ENCODE data around the gene PRICKLE4. TPM values are rescaled to one million over a fixed set of nuclear protein-coding genes. Genes with fewer than 3 reads are reported as not detected.

The PRICKLE4 gene
- total and polyA plus RNA-seq, 2 of the 8 experiments (the other 6 are each of a cell fraction or from before 2014, with no cell fraction given), result 0.32 to 1.4 TPM

DNA sequence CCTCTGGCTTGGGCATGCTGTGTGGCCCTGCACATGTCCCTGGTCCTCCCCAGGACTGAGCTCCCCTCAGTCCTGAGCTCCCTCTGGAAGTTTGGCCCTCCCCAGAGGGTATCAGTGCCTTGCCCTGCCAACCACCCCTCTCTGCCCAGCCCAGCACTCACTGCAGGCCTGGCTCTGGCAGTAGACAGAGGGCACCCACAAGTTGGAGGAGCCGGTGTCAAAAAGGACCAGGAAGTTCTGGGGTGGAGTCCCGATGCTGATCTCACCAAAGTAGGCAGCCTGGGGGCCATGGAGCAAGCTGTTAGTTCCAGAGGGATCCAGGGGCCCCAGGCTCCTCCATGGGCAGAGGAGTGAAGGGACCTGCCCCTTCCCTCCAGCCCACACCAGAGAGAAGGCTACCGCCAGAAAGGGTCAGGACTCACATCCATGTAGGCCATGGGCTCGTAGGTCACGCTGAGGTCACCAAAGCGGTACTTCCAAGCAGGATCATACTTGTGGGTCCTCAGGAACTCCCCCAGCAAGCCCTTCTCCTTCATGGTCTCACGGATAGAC, 36.3 kb upstream of the PRICKLE4 start:
- H3K27ac ChIP-seq (ENCODE audit: low read depth, low read length), result no peak overlapping the region
- no peaks in the 10 kb centered on the region for H3K23me2 ChIP-seq (ENCODE audit: low read depth, low read length)
- H4K5ac ChIP-seq (ENCODE audit: insufficient read length, low read depth, low read length), result no peak overlapping the region
- no peak overlapping the region for H3K18ac ChIP-seq (ENCODE audit: extremely low read depth, low read length)
- H2AK5ac ChIP-seq (ENCODE audit: low read depth, low read length), result no peak overlapping the region
- no peaks in the 10 kb centered on the region for H3K9me3 ChIP-seq (ENCODE audit: insufficient read depth in 2 of 2, low read depth in 1 of 2, low read length in 1 of 2)
- H3K4me2 ChIP-seq (ENCODE audit: insufficient read depth in 1 of 2, low read depth in 2 of 2, low read length in 2 of 2), result no peak overlapping the region
- no peak overlapping the region for H2AFZ ChIP-seq (ENCODE audit: low read length)
- no peaks in the 10 kb centered on the region for H3K27me3 ChIP-seq (replicated peaks in 1 of 4; ENCODE audit: control insufficient read depth in 3 of 4, extremely low read depth in 1 of 4, insufficient read depth in 3 of 4, low read length in 3 of 4)
- ChIA-PET POLR2A (ENCODE audit: partially characterized antibody) (no interaction called here), CTCF (ENCODE audit: partially characterized antibody) (interaction anchor here (0.6 to 4.6 kb wide), 5 partner anchors 11 to 142 kb away, joined by 3 to 21 read pairs (median 5); no protein-coding TSS in a partner anchor)
- H2BK12ac ChIP-seq (ENCODE audit: low read depth, low read length), result no peak overlapping the region
- FAIRE-seq (no peak), DNase-seq (ENCODE audit: low read depth in 1 of 2, low spot score in 2 of 2) (no peak)
- no peak overlapping the region for H3K23ac ChIP-seq (ENCODE audit: insufficient read length)
- no peak overlapping the region for H2BK5ac ChIP-seq (ENCODE audit: low read depth, low read length)
- no peak overlapping the region for H2BK20ac ChIP-seq (ENCODE audit: low read length)
- H3K79me1 ChIP-seq (ENCODE audit: low read depth, low read length), result no peaks in the 10 kb centered on the region
- no peak overlapping the region for H3K14ac ChIP-seq (ENCODE audit: insufficient read length)
- H2BK15ac ChIP-seq (ENCODE audit: low read length), result no peak overlapping the region
- no peak overlapping the region for H3K4ac ChIP-seq (replicated peaks; ENCODE audit: insufficient read length, low read depth, low read length)
- no peaks in the 10 kb centered on the region for H3K36me3 ChIP-seq (ENCODE audit: control insufficient read depth in 2 of 4, insufficient read depth in 4 of 4, low read length in 3 of 4)
- TF ChIP-seq RNF2 (IDR thresholded peaks at IDR 0.05; ENCODE audit: borderline replicate concordance, low read depth, low read length, missing control alignments, poor library complexity, severe bottlenecking), result no peak
- no peak for TF ChIP-seq SRF (IDR thresholded peaks at IDR 0.05; ENCODE audit: low read depth, low read length)
- TF ChIP-seq PHF8 (conservative IDR thresholded peaks at IDR 0.05; ENCODE audit: low read depth, low read length), result no peak
- no peak for TF ChIP-seq BCL11A (IDR thresholded peaks at IDR 0.05; ENCODE audit: low read depth in 2 of 2, low read length in 2 of 2)
- H3K4me3 ChIP-seq (ENCODE audit: extremely low read depth in 1 of 4, insufficient read depth in 2 of 4, low read depth in 3 of 4, low read length in 4 of 4), result no peak overlapping the region
- no peak overlapping the region for H4K8ac ChIP-seq (ENCODE audit: extremely low read depth, insufficient read depth, low read length)
- no peak overlapping the region for H4K91ac ChIP-seq (replicated peaks; ENCODE audit: insufficient read length, low read length)
- H2BK120ac ChIP-seq (replicated peaks; ENCODE audit: low read depth, low read length), result no peak overlapping the region
- H3K56ac ChIP-seq (replicated peaks; ENCODE audit: insufficient read length, low read depth, low read length), result no peak overlapping the region
- H3K4me1 ChIP-seq (replicated peaks in 1 of 4; ENCODE audit: control insufficient read depth in 3 of 4, insufficient read depth in 4 of 4, low read length in 3 of 4), result peaks cover 0 to 3% (median 0%) of the 10 kb centered on the region in 4 experiments; a peak in 2 of 7 replicates
- H3K79me2 ChIP-seq (ENCODE audit: control insufficient read depth in 1 of 2, insufficient read depth in 2 of 2, low read length in 2 of 2), result no peaks in the 10 kb centered on the region
- H3K9ac ChIP-seq (replicated peaks in 1 of 4; ENCODE audit: extremely low read depth in 1 of 4, low read depth in 3 of 4, low read length in 3 of 4), result no peak overlapping the region
- WGBS, 2 experiments (ENCODE audit: extremely low coverage in 1 of 2, insufficient coverage in 1 of 2, insufficient read length in 1 of 2, insufficient replicate concordance in 2 of 2, low coverage in 1 of 2, low lambda C conversion rate in 2 of 2, missing lambda C conversion rate in 1 of 2), result 92% methylated on average over 7 of the region's 7 CpGs; no CpG with 5 or more reads in 1 of the 2 experiments
- no peaks in the 10 kb centered on the region for H4K20me1 ChIP-seq (replicated peaks in 1 of 2; ENCODE audit: control insufficient read depth in 1 of 2, insufficient read depth in 2 of 2, low read length in 2 of 2)
